Stimulated activated CD8-positive, alpha-beta memory T cell treated with anti-CD3 and anti-CD28 coated beads, Interleukin-4, amount 100 ng/mL, for 1 hour (primary cell): ENCODE measurements around the gene SAMD7.

ENCODE experiments used
- DNase-seq, 2 donors: peaks; one replicate each; pipeline ENCODE4 v3.0.0-alpha.2; 2020; ENCODE audit warnings: low read depth in 2 of 2, low spot score in 1 of 2

Gene SAMD7

DNA sequence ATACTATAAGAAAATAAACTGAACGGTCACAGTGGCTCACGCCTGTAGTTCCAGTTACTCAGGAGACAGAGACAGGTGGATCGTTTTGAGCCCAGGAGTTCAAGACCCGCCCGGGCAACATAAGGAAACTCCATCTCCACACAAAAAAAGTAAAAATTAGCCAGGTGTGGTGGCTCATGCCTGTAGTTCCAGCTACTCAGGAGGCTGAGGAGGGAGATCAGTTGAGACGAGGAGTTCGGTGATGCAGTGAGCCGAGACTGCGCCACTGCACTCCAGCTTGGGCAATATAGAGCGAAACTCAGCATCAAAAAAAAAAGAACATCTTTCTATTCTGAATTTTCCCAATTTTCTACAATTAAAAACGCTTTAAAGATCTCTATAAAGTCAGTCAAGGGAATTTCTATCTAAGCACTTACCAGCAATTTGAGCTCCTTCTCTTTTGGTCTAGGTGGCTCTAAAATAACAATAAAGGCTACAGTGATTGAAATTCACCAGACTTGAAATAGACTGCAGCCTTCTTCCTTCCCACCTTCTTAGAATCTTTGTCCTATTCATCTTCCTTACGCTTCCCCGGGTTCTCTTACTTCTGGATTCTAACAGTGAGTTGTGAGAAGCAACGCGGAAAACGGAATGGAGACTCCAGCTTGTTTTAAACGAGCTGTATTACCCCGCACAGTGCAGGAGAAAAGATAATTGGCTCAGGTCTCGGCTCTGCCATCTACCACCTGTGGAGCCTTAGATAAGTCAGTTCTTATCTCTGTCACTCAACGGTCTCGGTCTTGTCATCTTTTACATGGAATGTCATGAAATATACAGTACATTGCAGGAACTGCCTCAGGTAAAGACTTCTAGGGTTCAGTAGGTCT is 54.4 kb downstream of the SAMD7 start:
- no peak for DNase-seq

DNA sequence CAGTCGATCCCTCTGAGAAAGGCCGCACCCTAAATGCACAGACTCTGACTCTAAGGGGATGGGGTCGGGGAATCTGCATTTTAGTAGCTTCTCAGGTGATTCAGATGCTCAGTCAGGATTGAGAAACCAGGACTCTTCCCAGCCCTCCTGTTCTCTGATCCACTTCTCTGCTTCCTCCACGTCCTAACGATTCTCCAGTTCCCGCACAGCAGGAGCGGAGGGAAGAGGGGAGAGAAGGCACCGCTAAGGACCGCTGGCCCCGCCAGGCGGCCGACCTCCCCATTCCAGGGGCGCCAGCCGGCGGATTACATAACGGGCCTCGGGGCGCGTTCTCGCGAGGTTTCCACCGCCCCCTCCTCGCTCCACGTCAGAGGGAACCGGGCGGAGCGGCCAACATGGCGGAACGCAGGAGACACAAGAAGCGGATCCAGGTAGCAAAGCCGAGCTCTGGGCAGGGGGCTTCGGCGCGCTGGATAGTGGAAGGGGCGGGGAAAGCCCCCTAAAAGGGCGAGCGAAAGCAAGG is 55.1 kb downstream of the SAMD7 start, which contains the start of gene SEC62:
Gene SEC62, plus strand, starts transcription at position 380 of the 523 bp plus-strand sequence. Its CDS starts 16 bp downstream, at position 396.
- DNase-seq: peak; percentile 90 to 91

DNA sequence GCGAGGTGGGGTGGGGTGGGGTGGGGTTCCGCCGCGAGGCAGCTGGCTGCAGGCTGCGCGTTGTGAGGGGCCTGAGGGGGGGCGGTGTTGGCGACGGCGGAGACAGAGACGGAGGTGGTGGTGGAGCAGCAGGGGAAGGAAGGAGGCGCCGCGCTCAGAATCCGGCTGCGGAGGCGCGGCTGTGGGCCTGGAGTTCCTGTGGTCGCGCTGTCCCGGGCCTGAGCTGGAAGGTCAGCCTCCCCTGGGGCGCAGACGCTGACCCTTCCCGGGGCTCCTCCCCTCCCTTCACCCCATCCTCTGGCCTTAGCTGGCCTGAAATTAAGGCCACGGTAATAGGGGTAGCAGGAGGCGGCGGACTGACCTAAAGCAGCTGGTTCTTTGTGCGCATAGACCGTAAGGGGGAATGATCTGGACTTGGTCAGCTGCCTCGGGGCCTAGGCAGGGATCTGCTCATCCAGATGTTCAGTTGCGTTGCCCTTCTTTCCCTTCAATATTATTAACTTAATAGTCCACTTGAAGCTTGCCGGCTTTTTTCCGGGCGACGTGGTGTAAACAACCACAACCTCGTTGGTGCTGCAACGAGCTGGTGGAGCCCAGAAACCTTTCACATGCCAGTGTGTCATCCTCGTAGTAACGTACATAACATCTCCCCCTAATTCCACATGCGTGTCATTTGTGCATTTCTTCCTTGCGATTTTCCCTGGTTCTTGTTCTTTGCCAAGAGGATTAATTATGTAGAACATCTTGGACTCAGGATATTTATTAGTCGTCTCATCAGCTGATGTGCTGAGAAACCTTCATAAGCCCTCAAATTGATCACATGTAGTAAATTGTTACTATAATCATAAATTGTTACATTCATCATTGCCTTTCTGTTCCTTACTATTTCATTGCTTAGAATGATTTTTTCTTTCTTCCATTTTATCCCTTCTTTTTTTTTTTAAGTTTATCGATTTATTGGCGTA is 55.9 kb downstream of the SAMD7 start:
- DNase-seq: peak in 1 of 2 donors; percentile 6

DNA sequence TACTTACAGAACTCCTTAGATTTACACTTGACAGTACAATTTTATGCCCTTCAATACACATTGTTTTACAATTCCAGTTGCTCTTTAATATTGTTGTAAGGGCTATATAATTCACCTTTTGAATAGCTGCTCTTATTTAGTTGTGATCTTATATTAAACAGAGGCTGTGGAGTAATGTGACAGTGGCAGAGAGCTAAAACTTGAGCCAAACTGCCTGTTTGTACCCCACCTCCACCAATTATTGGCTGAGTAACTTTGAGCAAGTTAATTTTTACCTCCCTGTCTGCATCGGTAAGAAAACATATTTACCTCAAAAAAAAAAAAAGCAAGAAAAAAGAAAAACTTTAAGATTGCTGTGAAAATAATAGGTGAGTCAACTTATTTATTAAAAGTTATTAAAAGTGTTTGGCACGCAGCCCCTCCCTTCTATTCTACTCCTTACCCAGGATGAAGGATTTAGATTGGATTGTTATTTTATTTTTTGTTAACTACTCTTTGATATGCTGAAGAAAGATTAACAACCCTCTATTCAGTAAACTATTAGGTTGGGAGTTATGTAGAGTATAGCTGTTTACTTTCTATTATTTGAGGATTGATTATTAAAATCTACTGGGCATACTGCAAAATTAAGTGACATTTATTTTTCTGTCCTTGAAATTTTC is 57.0 kb downstream of the SAMD7 start:
- DNase-seq: no peak

DNA sequence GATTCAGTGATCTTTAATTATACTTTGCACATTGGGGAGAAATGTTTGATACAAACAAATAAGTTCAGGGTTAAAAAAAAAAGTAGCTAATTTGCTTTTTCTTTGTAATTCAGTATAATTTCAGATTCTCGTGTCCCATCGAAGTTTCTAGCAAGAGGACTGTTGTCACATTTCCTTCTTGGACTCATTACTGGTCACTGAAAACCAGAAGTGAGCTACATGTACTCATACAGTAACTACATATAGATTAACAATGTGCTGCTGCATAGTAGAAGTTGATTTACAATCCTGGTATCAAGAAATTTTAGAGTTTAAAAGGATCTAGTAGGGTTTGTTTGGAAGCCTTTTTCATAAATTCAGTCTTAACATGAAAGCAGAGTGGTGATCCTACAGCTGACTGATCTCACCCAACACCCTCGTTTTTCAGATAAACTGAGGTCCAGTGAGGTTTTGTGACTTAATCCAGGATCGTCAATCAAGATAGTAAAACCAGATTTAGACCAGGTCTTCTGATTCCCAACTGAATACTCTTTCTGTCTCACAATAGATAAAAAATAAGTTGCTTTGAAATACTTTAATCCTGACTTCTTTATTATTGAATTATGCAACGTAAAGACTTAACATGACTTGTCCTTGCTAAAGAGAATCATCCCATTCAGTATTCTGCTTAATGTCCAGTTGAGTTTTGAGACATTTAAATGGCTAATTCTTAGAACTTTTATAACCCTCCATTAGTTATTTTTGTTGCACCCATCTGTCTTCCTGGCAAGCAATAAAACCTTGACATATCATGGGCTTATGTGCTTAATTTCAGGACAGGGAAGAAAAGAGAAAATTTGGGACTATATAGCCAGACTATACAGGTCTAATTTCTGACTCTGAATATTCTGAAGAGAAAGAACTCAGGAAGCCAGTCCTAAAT is 58.1 kb downstream of the SAMD7 start:
- DNase-seq: no peak

DNA sequence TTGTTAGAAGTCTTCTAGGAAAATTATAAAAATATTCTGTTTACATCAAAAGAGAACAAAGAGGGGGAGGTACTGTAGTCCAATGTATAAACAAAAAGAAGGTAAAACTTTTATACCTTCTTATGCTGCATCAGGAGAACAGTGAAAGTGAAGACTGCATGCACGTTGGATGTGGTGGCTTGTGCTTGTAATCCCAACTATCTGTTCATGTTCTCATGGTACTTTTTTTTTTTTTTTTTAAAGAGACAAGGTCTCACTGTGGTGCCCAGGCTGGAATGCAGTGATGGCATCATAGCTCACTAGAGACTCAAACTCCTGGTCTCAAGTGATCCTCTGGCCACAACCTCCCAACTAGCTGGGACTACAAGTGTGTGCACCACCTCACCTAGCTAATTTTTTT is 59.5 kb downstream of the SAMD7 start:
- no peak for DNase-seq

DNA sequence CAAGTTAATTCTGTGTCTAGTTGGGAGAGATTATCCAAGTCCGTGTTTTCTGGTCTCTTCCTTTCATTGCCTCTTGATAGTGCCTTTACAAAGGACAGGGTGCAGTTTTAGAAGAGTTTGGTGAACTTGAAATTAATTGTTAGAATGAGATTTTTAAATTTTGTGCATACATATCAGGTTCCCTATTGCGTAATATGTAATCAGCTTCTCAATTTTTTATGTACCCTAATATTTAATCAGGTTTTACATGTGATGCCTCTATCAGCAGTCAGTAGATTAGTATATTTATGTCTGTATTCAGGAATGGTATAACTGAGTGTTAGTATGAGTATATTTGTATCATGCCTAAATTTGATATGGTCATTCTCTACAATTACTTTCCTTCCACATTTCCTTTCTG is 60.1 kb downstream of the SAMD7 start:
- no peak for DNase-seq

DNA sequence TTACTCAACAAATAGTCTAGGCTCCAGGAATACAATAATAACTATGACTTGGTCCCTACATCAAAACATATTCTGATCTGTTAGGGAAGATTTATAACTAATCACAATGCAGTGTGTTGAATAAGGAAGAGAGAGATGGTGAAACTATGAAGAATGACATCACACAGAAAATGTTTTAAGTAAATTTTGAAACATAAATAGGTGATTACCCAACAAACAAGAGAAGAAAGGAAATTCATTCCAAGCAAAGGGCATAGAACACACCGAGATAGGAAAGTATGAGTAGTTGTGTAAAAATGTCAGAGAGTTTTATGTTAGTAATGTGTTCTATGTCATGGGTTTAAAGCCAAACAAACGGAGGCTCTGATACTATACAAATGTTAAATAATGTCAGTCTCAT is 68.7 kb downstream of the SAMD7 start:
- DNase-seq: no peak

DNA sequence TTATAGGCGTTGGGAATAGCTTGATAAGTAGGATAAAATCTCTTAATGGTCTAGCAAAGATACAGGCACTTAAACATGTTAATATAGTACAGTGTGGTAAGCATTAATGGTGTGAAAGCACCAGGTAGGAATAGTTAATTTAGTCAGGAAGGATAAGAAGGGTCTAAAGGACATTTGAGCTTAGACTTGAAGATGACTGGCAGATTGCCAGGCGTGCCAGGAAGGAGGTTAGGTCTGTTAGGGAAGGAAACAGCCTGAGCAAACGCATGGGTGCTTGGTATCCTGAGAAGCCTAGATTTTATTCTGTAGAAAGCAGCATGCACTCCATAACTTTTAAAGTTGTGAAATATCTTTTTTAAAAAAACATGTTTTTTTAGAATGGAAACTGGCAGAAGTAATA is 72.9 kb downstream of the SAMD7 start:
- no peak for DNase-seq
